Right cardiac atrium (tissue), 5 donors: ENCODE results near the gene RTN1. TPM values are rescaled to one million over a fixed set of nuclear protein-coding genes. Genes with fewer than 3 reads are reported as not detected.
A peak's percentile ranks its signal among the peaks of the same experiment; 100 is the strongest.
"Not testable (repeated sequence)": the region's sequence is repeated elsewhere in the genome, so short reads cannot be mapped to it uniquely, and the experiment has no call there.

Experiments used
- ATAC-seq, 2 donors: fragments of 200-7000 bp; cut with Tn5 transposase; one replicate each; pipeline versions ENCODE4 v1.8.0 to v1.9.1; 2020; ENCODE audit warnings: moderate library complexity in 2 of 2, mild to moderate bottlenecking in 1 of 2
- DNase-seq, 3 donors: peaks; one replicate each; pipeline ENCODE4 v3.0.0-alpha.2; 2020
- H3K27ac ChIP-seq: one replicate; pipeline ENCODE4 v1.5.1; 2013; ENCODE audit warnings: mild to moderate bottlenecking, low read length, control low read depth, moderate library complexity
- H3K27me3 ChIP-seq: one replicate; pipeline ENCODE4 v1.6.1; 2013; ENCODE audit not compliant: control insufficient read depth, insufficient read depth
- H3K4me1 ChIP-seq: one replicate; pipeline ENCODE4 v1.6.1; 2013; ENCODE audit warnings: low read length; ENCODE audit not compliant: control insufficient read depth, insufficient read depth
- H3K4me3 ChIP-seq: one replicate; pipeline ENCODE4 v1.5.1; 2013; ENCODE audit warnings: low read length, control low read depth
- H3K9me3 ChIP-seq: one replicate; pipeline ENCODE4 v1.6.1; 2013; ENCODE audit warnings: low read length; ENCODE audit not compliant: control insufficient read depth
- WGBS: extraction: QIAGEN DNeasy Blood & Tissue Kit; methylation state at CpG from one replicate; pipeline ENCODE4 v1.1.7; 2013; 5-methylcytosine and 5-hydroxymethylcytosine counted together
- intact Hi-C, 4 donors: fragments of 100-400 bp; cut with DNase I; formaldehyde crosslinking; loops; one replicate each; pipeline versions ENCODE4 v1.11.0 to v1.14.0; 2022 to 2023
- polyA plus RNA-seq: library from polyadenylated mRNA; stranded (reverse); fragments of 200-250 nt; gene quantifications from one replicate; pipeline ENCODE4 v1.2.3, GENCODE V29; 2013
- total RNA-seq, 4 donors: library from RNA; stranded (reverse); fragmentation: NEBNext Ultra II Directional; extraction: Animal tissue kit (Norgen Biotek cat#: 25700); gene quantifications; one replicate each; pipeline ENCODE4 v1.2.1, GENCODE V29; 2021
- donor health status: healthy with polysubstance abuse.
- donor health status: DM: no; HTN: yes; CAD: no.
- donor health status: DM: no; HTN: no; CAD: no.
- donor health status: DM: no; HTN: yes; CAD: no; lungs with severe emphysema.
- donor health status: DM: yes; HTN: yes; CAD: no.

The RTN1 gene
- total and polyA plus RNA-seq, 5 donors: 1.1 to 3.2 (median 3.0) TPM

DNA sequence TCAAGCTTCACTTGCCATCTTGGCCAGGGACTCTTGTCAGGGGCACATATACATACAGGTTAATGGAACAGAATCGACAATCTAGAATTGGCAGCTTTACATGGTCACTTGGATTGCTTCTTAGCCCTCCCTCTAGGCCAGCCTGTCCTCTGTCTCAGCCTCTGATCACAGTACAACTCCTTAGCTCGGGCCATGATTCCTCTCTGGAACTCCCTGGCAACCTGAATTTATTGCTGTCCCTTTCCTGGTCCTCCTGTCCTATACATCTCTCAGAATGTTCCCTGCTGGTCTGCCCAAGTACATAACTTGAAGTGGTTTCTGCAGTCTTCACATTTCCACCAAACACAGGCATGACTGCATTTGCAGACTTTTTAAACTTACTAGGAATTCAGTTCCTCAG lies 214.1 kb downstream of the RTN1 start:
- intact Hi-C loops: no loop called here
- H3K4me3 ChIP-seq: no peak overlapping the region
- DNase-seq (no peak), ATAC-seq (no peak)
- 64% methylated on average over 2 of the region's 2 CpGs for WGBS
- no peaks in the 10 kb centered on the region for H3K4me1 ChIP-seq
- H3K9me3 ChIP-seq: no peaks in the 10 kb centered on the region
- H3K27ac ChIP-seq: no peak overlapping the region
- H3K27me3 ChIP-seq: no peaks in the 10 kb centered on the region

DNA sequence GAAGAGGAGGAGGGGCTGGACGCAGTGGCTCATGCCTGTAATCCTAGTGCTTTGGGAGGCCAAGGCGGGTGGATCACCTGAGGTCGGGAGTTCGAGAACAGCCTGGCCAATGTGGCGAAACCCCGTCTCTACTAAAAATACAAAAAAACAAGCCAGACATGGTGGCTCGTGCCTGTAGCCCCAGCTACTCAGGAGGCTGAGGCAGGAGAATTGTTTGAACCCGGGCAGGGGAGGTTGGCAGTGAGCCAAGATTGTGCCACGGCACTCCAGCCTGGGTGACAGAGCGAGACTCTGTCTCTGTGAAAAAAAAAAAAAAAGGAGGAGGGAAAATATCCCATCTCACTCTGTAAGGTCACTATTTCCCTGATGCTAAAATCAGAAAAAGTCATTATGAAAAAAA lies 216.4 kb downstream of the RTN1 start:
- WGBS: 86% methylated on average over 10 of the region's 10 CpGs
- H3K4me1 ChIP-seq, H3K27ac ChIP-seq, H3K9me3 ChIP-seq, ATAC-seq, DNase-seq, intact Hi-C loops, H3K4me3 ChIP-seq, H3K27me3 ChIP-seq: not testable (repeated sequence)

DNA sequence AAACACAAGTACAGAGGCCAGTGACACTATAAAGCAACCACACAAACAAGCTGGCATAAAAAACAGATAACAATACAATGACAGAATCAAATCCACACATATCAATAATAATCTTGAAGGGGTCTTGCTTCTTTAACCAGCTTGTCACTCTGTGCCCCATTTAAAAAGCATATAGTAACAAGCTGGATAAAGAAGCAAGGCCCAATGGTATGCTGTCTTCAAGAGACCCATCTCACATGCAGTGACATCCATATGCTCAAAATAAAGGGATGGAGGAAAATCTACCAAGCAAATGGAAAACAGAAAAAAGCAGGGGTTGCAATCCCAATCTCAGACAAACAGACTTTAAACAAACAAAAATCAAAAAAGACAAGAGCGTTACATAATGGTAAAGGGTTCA lies 223.7 kb downstream of the RTN1 start:
- H3K4me1 ChIP-seq, DNase-seq, H3K27me3 ChIP-seq, ATAC-seq, H3K9me3 ChIP-seq, H3K27ac ChIP-seq, intact Hi-C loops, H3K4me3 ChIP-seq: not testable (repeated sequence)
- WGBS: 90% methylated on average over 1 of the region's 1 CpG

DNA sequence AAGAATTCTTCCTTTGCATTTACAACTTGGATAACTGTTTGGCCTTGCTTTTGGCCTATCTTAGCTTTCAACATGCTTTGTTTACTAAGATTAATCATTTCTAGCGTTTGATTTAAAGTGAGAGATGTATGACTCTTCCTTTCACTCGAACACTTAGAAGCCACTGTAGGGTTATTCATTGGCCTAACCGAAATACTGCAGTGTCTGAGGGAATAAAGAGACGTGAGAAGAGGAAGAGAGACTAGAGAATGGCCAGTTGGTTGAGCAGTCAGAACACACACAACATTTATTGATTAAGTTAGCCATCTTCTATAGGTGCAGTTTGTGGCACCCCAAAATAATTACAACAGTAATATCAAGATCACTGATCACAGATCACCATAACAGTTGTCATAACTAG lies 231.7 kb downstream of the RTN1 start:
- no peak for DNase-seq
- no peak for ATAC-seq
- 67% methylated on average over 4 of the region's 4 CpGs for WGBS
- intact Hi-C loops: no loop called here
- H3K27ac ChIP-seq: no peak overlapping the region
- no peaks in the 10 kb centered on the region for H3K4me1 ChIP-seq
- H3K27me3 ChIP-seq: no peaks in the 10 kb centered on the region
- H3K9me3 ChIP-seq: no peaks in the 10 kb centered on the region
- H3K4me3 ChIP-seq: no peak overlapping the region

DNA sequence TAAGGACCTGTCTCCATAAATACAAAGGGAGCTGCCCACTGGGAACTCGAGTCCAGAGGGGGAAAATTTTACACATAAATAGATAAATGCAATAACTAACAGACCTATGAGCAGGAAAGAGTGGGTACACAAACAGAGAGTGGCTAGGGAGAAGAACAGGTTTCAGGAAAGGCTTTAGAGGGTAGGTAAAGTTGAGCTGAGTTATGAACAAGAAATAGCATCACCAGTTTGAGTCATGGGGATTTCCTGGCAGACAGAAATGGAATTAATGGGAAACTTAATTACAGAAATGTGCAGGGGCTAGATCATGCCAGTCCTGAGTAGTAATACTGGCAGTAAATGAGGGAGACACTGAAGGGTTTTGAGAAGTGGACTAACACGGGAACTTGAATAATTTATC lies 236.0 kb downstream of the RTN1 start:
- H3K9me3 ChIP-seq: no peaks in the 10 kb centered on the region
- intact Hi-C loops: no loop called here
- DNase-seq (no peak), ATAC-seq (no peak)
- H3K27ac ChIP-seq: no peak overlapping the region
- no peaks in the 10 kb centered on the region for H3K4me1 ChIP-seq
- 60% methylated on average over 2 of the region's 2 CpGs for WGBS
- no peaks in the 10 kb centered on the region for H3K27me3 ChIP-seq
- H3K4me3 ChIP-seq: no peak overlapping the region

DNA sequence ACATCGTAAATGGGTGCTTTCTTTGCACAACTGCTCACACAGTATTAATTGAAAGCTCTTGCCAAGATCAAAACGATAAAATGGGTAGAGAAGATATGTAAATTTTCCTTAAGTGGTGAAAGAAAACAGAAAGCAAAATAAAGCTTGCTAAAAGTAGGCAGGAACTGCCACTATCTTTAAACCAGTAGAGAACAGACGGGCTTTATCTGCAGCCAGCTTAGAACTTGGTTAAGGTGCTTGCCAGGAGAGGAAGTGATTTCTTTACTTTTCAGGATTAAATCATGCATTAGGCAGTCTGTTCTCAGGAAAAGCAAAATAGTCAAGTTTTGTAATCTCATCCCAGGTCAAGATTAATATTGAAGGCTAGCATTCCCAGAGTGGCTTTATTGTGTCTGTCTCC lies 237.1 kb downstream of the RTN1 start:
- Histone ChIP-seq H3K9me3 (no peaks in the 10 kb centered on the region), H3K4me1 (no peaks in the 10 kb centered on the region), H3K27ac (no peak overlapping the region), H3K27me3 (no peaks in the 10 kb centered on the region), H3K4me3 (no peak overlapping the region)
- ATAC-seq: no peak
- intact Hi-C loops: no loop called here
- no peak for DNase-seq
- WGBS: 35% methylated on average over 3 of the region's 3 CpGs

DNA sequence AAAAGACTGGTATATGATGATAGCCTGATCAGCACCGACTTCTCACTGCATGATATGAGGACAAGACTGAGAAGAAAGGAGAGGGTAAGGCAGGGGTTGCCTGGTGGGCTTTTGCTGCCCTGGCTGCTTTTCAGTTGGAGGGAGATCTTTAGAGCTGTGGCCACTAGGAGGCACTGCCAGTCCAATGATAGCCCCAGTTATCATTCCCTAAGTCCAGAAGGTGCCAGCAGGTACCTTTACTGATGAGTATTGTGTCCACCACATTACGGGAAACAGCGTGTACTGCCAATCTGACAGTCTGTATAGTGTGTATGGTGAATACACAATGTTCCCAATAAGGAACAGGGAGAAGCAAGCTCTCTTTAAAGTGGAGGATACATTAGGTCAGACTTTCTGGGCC lies 238.2 kb downstream of the RTN1 start:
- peak in 1 of 3 donors; percentile 14 for DNase-seq
- WGBS: 60% methylated on average over 3 of the region's 3 CpGs
- no peak for ATAC-seq
- Histone ChIP-seq H3K27me3 (no peaks in the 10 kb centered on the region), H3K4me1 (no peaks in the 10 kb centered on the region), H3K4me3 (no peak overlapping the region), H3K27ac (no peak overlapping the region), H3K9me3 (no peaks in the 10 kb centered on the region)
- intact Hi-C loops: no loop called here

DNA sequence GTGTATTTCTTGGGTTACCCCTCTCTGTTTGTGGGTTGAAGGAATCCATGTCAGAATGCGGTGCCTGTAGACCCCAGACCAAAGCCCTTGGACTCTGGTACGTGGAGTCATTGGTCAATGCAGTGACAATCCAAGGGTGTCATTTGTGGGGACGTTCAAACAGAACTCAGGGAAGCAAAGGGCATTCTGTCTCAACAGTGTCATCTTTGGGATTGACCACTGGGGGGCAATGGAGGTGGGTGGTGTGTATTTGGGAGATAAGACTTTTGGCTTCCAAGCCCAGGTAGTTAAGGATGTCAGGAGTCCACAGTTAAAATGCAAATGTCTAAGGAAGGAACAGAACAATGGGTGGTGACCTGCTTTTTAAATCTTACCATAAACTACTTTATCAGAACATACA lies 239.3 kb downstream of the RTN1 start:
- 21% methylated on average over 3 of the region's 3 CpGs for WGBS
- Histone ChIP-seq H3K27ac (no peak overlapping the region), H3K4me1 (no peaks in the 10 kb centered on the region), H3K4me3 (no peak overlapping the region), H3K27me3 (no peaks in the 10 kb centered on the region), H3K9me3 (no peaks in the 10 kb centered on the region)
- ATAC-seq (no peak), DNase-seq (no peak)
- intact Hi-C loops: no loop called here

DNA sequence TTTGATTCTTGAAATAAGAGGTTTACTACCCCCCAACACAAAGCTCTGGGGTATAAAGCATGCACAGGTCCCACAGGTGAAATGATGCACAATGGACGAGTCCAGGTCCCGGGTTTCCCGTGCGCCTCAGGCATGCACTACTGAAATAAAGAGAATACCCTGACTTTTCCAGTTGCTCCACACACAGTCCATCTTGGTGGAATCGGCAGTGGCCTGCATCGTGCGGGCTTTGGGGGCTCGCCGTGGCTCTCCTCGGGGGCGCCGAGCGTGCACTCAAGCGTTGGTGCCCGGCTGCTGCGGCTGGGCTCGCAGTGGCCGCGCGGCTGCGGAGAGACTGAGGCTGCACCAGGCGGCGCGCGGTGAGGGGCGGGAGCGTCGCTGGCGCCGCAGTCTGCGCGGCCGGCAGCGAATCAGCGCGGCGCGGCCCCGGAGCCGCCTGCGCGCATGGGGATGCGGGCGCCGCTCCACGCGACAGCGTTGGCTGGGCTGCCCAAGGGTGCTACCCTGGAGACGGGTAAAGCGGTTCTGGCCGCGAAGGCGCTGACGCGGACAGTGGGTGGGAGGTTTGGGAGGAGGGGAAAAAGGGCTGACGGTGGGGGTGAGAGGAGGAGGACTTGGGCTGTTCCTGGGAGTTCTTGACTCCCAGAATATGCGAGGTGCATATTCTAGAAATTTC lies 240.2 kb downstream of the RTN1 start:
- DNase-seq: peak in 2 of 3 donors; percentile 46 to 48
- Histone ChIP-seq H3K4me3 (peak overlapping the region; percentile 9), H3K27ac (no peak overlapping the region), H3K9me3 (no peaks in the 10 kb centered on the region), H3K4me1 (no peaks in the 10 kb centered on the region), H3K27me3 (no peaks in the 10 kb centered on the region)
- 2% methylated on average over 57 of the region's 57 CpGs for WGBS
- intact Hi-C loops: no loop called here
- peak; percentile 40 to 68 for ATAC-seq

DNA sequence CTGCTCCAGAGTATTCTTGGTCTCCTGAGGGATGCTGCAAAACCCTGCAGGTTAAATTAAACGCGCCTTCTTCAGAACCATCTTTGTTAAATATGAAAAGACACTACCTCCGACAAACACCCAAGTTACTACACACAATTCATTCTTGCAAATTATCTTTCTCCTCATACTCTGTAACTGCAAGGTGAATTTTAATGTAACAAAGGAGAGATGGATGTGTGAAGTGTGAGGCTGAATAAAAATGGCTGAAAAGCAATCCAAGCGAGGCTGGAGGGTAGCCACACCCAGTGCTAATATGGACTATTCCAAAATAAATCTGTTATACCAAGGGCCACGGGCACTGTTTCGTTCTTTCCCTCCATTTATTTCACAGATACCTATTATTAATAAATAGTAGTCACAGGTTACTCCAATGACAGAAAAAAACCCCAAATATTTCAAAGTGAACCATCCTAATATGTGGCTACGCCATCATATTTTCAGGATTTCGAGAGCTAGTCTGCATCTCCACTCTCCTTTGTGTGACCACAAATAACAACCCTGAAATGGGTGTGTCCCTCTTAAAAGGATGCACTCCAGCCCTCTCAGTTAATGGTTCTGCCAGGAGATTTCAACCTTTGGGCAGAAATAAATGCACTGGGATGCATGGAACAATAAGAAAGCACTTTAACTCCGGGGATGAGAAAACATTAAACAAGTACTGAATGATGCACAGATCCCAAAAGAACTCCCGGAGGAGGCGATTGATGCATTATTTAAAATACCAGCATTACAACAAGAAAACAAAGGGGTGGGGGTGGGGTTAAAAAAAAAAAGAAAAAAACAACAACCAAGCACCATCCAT lies 240.9 kb downstream of the RTN1 start:
- peak overlapping the region; percentile 9 for H3K4me3 ChIP-seq
- no peak overlapping the region for H3K27ac ChIP-seq
- WGBS: 62% methylated on average over 11 of the region's 11 CpGs
- intact Hi-C loops: no loop called here
- H3K9me3 ChIP-seq: no peaks in the 10 kb centered on the region
- DNase-seq (no peak), ATAC-seq (no peak)
- H3K4me1 ChIP-seq: no peaks in the 10 kb centered on the region
- H3K27me3 ChIP-seq: no peaks in the 10 kb centered on the region

DNA sequence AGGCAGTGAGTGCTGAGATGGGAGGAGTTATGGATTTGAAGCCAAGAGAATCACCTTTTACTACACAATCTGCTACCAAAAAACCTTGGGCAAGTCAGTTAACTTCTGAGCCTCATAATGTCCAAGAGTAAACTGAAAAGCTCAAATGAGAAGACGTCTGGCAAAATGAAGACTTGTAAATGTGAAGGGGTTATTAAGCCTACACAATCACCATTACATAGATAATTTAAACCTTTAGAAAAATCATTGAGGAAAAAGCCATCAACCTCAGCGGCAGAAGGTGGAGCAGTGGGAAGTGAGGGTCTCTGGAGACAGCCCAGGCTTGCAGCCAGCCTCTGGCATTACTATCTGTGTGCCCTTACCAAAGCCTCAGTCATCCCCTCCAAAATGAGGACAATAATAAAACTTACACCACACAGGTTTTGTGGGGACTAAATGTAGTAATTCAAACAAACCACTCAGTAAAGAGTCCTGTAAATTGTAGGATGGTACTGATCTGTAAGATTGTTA lies 243.5 kb downstream of the RTN1 start:
- DNase-seq (no peak), ATAC-seq (no peak)
- intact Hi-C loops: no loop called here
- H3K9me3 ChIP-seq: no peaks in the 10 kb centered on the region
- 66% methylated on average over 2 of the region's 2 CpGs for WGBS
- no peaks in the 10 kb centered on the region for H3K4me1 ChIP-seq
- H3K27ac ChIP-seq: no peak overlapping the region
- H3K27me3 ChIP-seq: no peaks in the 10 kb centered on the region
- H3K4me3 ChIP-seq: no peak overlapping the region
